CD4-positive, alpha-beta T cell (primary cell): ENCODE measurements around the gene MYOZ3. TPM values are rescaled to one million over a fixed set of nuclear protein-coding genes. Genes with fewer than 3 reads are reported as not detected.
A peak's percentile ranks its signal among the peaks of the same experiment; 100 is the strongest.

Experiments
- ATAC-seq: fragments of 200-7000 bp; cut with Tn5 transposase; one replicate; pipeline ENCODE4 v1.10.0; 2022; ENCODE audit warnings: mild to moderate bottlenecking; ENCODE audit not compliant: poor library complexity
- CTCF ChIA-PET: fragments of 350-600 bp; sonication (Branson Sonifier 250); formaldehyde crosslinking; loops from one replicate; lab custom pipeline; 2021; ENCODE audit warnings: antibody characterized with exemption, inconsistent platforms; lab: Charles Lee
- POLR2A ChIA-PET: fragments of 350-600 bp; sonication (Branson Sonifier 250); formaldehyde crosslinking; loops from one replicate; lab custom pipeline; 2021; ENCODE audit warnings: antibody characterized with exemption, inconsistent platforms; lab: Charles Lee
- DNase-seq, 14 experiments: peaks; one replicate each; pipeline ENCODE4 v3.0.0-alpha.2; 2013 to 2020; ENCODE audit warnings: mixed read lengths in 2 of 14
- H3K27ac ChIP-seq, 2 donors: one replicate each; pipeline versions ENCODE4 v1.5.1 to v1.7.0; 2013; ENCODE audit warnings: low read length in 2 of 2, low read depth in 1 of 2, mild to moderate bottlenecking in 1 of 2
- H3K27me3 ChIP-seq, 2 experiments: 1 replicate in 1 of 2; 2 replicates in 1 of 2; pipeline versions ENCODE4 v1.6.1 to v1.7.0; 2013; ENCODE audit warnings: low read length in 2 of 2, control low read depth in 1 of 2, mild to moderate bottlenecking in 1 of 2, moderate library complexity in 1 of 2; ENCODE audit not compliant: insufficient read depth in 2 of 2, control insufficient read depth in 1 of 2
- H3K36me3 ChIP-seq: one replicate; pipeline ENCODE4 v1.6.1; 2013; ENCODE audit warnings: low read length, control low read depth; ENCODE audit not compliant: insufficient read depth
- H3K4me1 ChIP-seq: one replicate; pipeline ENCODE4 v1.6.1; 2013; ENCODE audit warnings: low read length, control low read depth; ENCODE audit not compliant: insufficient read depth
- H3K4me3 ChIP-seq: one replicate; pipeline ENCODE4 v1.5.1; 2013; ENCODE audit warnings: mild to moderate bottlenecking, low read length, moderate library complexity
- H3K9me3 ChIP-seq, 2 experiments: 1 replicate in 1 of 2; 2 replicates in 1 of 2; pipeline versions ENCODE4 v1.6.1 to v1.7.0; 2013; ENCODE audit warnings: low read length in 2 of 2, mild to moderate bottlenecking in 2 of 2, control low read depth in 1 of 2, moderate library complexity in 1 of 2; ENCODE audit not compliant: control insufficient read depth in 1 of 2, insufficient read depth in 1 of 2
- H3K27ac Mint-ChIP-seq: one replicate; pipeline ENCODE4 v1.8.0; 2020; ENCODE audit warnings: mixed read lengths
- H3K27me3 Mint-ChIP-seq: one replicate; pipeline ENCODE4 v1.8.0; 2021; ENCODE audit warnings: mixed read lengths
- H3K36me3 Mint-ChIP-seq: one replicate; pipeline ENCODE4 v1.8.0; 2021; ENCODE audit warnings: low read depth, mixed read lengths
- H3K4me1 Mint-ChIP-seq: one replicate; pipeline ENCODE4 v1.8.0; 2021; ENCODE audit warnings: low read depth, mixed read lengths
- H3K4me3 Mint-ChIP-seq: one replicate; pipeline ENCODE4 v1.8.0; 2020; ENCODE audit warnings: mild to moderate bottlenecking, mixed read lengths
- H3K9me3 Mint-ChIP-seq: one replicate; pipeline ENCODE4 v1.8.0; 2020; ENCODE audit warnings: mixed read lengths
- CTCF ChIP-seq: fragments of 200-600 bp; IDR thresholded peaks from one replicate; pipeline ENCODE4 v1.8.0; 2022; ENCODE audit warnings: antibody characterized with exemption, mild to moderate bottlenecking
- intact Hi-C, 2 experiments: fragments of 100-400 bp; cut with DNase I in 1 of 2; cut with micrococcal nuclease in 1 of 2; formaldehyde crosslinking; loops; one replicate each; pipeline versions ENCODE4 v1.15.1 to v1.9.0; 2023 to 2025; cut with DNase I, micrococcal nuclease
- total RNA-seq, 174 experiments: library from RNA in 2 of 174; stranded (reverse) in 2 of 174; gene quantifications; one replicate each; pipeline ENCODE4 v1.2.3 and lab custom pipeline; 2021 to 2026

MYOZ3 gene
- total RNA-seq, 2 experiments from 2014 or later, result not detected

GRCh38 chr5:150624334-150625163 lies 36.5 kb upstream of the MYOZ3 start:
- CTCF ChIA-PET, result no interaction called here
- ATAC-seq, result peak; percentile 78
- Histone ChIP-seq H3K9me3 (no peaks in the 10 kb centered on the region), H3K36me3 (no peaks in the 10 kb centered on the region), H3K4me3 (peak overlapping the region; percentile 52), H3K4me1 (peaks cover 27% of the 10 kb centered on the region), H3K27ac (no peak overlapping the region), H3K27me3 (peaks cover 0 to 6% of the 10 kb centered on the region in 2 experiments)
- Mint-ChIP-seq H3K27me3 (peaks cover 14% of the 10 kb centered on the region), H3K4me3 (peak overlapping the region; percentile 86), H3K9me3 (no peaks in the 10 kb centered on the region), H3K27ac (peak overlapping the region; percentile 47), H3K4me1 (peaks cover 29% of the 10 kb centered on the region), H3K36me3 (no peaks in the 10 kb centered on the region)
- peak in 11 of 14 experiments; percentile 14 to 73 (median 25) for DNase-seq
- intact Hi-C loops, result no loop called here
- TF ChIP-seq CTCF, result no peak
- POLR2A ChIA-PET, result no interaction called here

DNA sequence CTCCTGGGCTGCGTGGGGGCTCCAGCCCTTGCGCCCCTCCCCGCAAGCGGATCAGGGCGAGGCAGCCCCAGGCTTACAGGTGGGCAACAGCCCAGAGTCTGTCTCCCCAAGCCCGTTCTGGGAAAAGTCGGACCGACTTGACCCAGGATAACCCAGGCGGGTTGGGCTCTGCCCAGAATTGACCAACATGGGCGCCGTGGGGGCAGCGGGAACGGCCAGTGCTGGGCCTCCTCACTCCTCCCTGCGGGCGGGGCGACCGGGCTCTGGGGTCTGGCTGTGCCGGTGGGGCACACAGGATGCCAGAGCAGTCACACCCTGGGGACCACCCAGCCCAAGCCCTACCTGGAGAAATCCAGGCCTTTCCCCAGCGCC lies 35.9 kb upstream of the MYOZ3 start:
- Histone ChIP-seq H3K27ac (no peak overlapping the region), H3K4me3 (peak overlapping the region; percentile 52), H3K27me3 (peaks cover 0 to 6% of the 10 kb centered on the region in 2 experiments), H3K4me1 (peaks cover 27% of the 10 kb centered on the region), H3K9me3 (no peaks in the 10 kb centered on the region), H3K36me3 (no peaks in the 10 kb centered on the region)
- Mint-ChIP-seq H3K4me3 (no peak overlapping the region), H3K9me3 (no peaks in the 10 kb centered on the region), H3K36me3 (no peaks in the 10 kb centered on the region), H3K27ac (no peak overlapping the region), H3K27me3 (peaks cover 14% of the 10 kb centered on the region), H3K4me1 (peaks cover 29% of the 10 kb centered on the region)
- DNase-seq, result no peak
- intact Hi-C loops, result no loop called here
- ChIA-PET POLR2A (no interaction called here), CTCF (no interaction called here)
- TF ChIP-seq CTCF, result no peak
- no peak for ATAC-seq

GRCh38 chr5:150625831-150626746 lies 35.0 kb upstream of the MYOZ3 start:
- intact Hi-C loops, result no loop called here
- no peaks in the 10 kb centered on the region for H3K36me3 Mint-ChIP-seq
- H3K9me3 ChIP-seq, result no peaks in the 10 kb centered on the region
- H3K4me3 Mint-ChIP-seq, result peak overlapping the region; percentile 69
- DNase-seq (no peak), ATAC-seq (no peak)
- no peaks in the 10 kb centered on the region for H3K36me3 ChIP-seq
- peaks cover 29% of the 10 kb centered on the region for H3K4me1 Mint-ChIP-seq
- H3K27ac ChIP-seq, result no peak overlapping the region
- POLR2A ChIA-PET, result no interaction called here
- CTCF ChIA-PET, result no interaction called here
- no peak overlapping the region for H3K27ac Mint-ChIP-seq
- peaks cover 14% of the 10 kb centered on the region for H3K27me3 Mint-ChIP-seq
- H3K27me3 ChIP-seq, result peaks cover 0 to 6% of the 10 kb centered on the region in 2 experiments
- no peak for TF ChIP-seq CTCF
- H3K4me1 ChIP-seq, result peaks cover 27% of the 10 kb centered on the region
- H3K4me3 ChIP-seq, result no peak overlapping the region
- no peaks in the 10 kb centered on the region for H3K9me3 Mint-ChIP-seq
